HG02852 (cell line): ENCODE results near the gene MORF4L2.
A peak's percentile ranks its signal among the peaks of the same experiment; 100 is the strongest.

Source experiments
- ATAC-seq: cut with Tn5 transposase; IDR thresholded peaks from one replicate; pipeline ENCODE4 v1.9.1; 2021; ENCODE audit warnings: mild to moderate bottlenecking, moderate library complexity; ENCODE audit not compliant: unreplicated experiment

Gene MORF4L2, protein sequence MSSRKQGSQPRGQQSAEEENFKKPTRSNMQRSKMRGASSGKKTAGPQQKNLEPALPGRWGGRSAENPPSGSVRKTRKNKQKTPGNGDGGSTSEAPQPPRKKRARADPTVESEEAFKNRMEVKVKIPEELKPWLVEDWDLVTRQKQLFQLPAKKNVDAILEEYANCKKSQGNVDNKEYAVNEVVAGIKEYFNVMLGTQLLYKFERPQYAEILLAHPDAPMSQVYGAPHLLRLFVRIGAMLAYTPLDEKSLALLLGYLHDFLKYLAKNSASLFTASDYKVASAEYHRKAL

DNA sequence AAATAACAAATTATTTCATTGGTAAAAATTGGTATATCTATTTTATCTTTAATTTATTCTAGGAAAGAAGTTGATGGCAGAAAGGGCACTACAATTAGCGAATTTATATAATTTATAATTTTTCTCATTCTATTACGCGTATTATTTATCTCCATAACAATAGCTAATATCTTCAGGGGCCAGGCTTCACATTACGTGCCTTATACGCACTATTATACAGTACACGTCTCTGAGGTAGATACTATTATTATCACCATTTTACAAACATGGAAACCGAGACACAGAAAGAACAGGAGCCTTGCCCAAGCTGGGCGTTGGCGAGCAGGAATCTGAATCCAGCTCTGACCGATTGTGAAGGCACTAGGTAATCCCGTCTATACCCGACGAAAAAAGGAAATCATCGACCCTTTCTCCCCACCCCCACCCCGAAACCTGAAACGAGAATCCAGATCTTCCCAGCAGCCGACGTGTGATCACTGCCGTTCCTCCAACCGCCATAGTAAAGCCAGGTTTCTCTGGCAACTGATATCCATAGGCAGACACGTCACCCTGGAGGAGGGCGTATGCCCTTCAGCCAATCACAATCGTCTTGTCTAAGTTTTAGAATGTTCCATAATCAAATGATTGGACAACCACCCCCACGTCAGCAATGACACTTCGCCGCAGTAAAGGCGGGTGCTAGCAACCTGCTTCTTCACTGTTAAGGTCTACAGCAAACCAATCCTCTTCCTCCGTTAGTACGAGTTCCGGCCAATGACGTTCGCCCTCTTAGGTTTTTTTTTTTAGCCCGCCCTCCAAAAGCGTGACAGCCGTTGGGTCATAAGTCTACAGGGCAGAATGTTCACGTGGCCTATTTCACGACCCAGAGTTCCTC is at the start of gene MORF4L2:
Gene MORF4L2 (minus strand): TSS at position 501 of the 874 bp plus-strand sequence. CDS start 9,672 bp downstream, outside the sequence.
- peak; percentile 87 for ATAC-seq

DNA sequence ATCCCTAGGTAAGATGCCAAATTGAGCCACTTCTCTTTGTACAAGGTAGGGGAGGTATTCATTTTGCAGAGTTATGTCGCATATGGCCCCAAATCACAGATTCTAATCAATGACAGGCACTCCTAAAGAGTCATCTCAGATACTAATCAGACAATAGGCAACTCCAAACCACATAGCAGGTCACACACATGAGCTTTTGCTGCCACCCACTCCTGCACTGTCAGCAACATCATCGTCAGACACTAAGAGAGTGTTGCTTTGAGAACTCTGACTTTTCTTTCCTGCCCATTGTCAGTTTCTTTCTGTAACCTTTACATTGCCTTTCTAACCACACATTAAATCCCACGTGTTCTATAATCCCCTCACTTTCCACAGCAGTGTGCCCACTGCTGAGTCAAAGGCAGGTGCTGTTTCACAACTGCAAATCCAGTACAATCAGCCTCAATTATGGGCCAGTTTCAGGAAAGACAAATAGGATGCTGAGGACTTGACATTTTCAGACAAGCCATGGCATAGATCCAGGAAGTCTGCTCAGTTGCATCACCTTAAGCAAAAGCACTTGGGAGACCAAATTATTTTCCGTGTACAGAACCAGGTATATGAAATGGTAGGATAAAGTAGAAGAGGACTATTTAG is 47.7 kb upstream of the MORF4L2 start:
- ATAC-seq = no peak

DNA sequence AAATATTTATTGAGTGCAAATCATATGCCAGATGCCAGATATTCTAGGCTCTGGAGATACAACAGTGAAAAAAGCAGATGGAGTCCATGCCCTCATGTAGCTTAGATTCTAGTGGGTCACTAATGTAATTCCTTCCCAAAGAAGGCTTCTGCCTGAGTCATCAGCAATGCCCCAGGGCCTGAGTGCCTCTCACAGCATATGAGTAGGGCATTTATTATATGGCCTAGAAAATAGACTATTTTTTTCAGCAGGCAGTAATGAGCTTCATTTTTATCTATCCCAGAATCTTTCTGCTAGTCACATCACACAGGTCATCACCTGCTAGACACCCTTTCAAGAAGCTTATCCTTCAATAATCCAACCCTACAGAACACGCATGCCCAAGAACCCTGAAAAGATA is 46.5 kb upstream of the MORF4L2 start:
- no peak for ATAC-seq

DNA sequence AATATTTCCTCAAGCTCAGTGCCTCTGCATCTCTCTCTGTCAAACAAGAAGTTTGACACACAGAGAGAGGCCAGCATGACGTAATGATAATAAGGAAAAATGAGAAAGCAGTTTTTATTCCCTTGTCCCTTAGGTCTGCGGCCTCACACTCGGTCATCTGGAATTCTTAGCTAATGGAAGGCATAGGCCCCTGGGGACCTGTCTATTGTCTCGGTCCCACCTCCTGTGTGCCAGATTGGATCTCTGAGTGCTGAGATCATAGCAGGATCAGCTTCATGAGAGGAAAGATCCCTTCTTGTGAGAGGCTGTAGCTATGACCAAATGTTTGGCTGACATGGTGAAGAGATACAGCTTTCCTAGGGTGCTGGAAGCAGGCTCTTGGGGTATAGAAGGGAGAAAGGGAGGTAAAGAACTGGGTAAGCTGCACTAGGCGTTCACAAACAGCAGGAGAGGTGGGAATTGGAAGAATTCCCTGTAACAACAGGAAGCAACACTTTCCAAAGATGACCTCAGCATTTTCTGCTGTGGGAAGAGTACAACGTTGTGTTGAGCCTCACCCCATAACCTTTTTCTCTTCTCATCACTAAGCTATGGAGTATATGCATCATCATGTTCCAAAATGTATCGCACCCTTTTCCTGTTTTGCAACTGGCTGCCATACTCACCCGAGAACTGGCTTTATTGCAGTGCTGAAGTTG is 44.4 kb upstream of the MORF4L2 start:
- no peak for ATAC-seq

DNA sequence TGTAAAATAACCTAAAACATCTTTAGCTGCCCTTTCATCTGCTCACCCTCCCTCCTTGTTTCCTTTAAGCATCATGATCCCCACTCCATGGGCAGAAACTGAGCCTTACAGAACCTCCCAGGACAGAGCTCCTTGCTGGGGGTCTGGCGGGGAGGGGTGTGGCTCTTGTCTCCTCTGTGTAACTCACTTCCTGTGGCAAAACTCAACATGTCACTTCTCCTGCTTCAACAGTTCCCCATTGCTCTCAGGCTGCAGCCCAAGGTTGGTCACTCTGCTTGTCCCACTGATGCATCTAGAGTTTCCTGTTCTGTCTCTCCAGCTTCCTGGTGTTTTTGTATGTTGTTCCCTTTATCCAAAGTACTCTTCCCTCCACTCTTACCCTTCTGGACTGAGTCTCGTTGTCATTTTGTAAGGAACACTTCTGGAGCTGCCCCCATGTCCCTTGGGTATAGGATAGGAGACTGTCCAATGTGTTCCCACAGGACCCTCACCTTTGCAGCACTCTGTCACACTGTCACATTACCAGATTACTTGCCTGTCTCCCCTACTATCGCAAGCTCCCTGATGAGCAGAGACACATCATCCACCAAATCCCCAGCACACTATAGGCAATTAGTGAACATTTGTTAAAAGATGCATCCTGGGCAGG is 43.8 kb upstream of the MORF4L2 start:
- ATAC-seq = no peak

DNA sequence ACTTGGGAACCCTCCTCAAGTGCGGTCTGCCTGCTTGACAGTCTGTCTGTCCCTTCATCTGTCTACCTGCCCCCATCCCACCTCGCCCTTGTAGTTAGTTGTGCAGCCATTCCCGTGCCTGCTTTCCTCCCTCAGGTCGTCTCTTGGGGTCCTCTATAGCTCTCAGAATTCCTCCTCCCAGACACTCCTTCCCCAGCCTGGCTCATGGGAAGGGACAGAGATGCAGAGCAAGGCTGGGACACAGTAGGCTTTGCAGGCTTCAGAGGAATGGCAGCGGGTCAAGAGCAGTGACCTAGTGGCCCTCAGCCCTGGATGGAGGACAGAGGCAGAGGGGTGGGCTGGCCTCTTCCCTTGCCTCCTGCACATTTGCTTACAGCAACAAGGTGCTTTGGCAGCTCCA is 42.5 kb upstream of the MORF4L2 start:
- ATAC-seq = no peak

DNA sequence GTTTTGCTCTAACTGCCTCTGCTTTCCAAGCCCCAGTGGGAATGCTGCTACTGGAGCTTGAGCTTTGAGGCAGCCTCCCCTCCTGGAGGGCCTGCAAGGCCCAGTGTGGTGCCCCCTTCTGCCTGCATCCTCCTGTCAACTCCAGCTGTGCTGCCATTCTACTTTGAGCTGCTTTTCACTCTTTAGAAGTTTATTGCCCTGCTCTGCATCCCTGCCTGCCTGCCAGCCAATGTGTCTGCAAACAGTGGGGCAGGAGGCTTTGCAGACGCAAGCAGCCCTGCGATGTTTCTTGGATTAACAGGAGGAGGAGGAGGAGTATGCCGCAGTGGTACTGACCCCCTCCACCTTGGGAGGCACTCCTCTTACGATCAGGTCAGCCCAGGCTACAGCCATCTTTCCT is 40.6 kb upstream of the MORF4L2 start:
- no peak for ATAC-seq

DNA sequence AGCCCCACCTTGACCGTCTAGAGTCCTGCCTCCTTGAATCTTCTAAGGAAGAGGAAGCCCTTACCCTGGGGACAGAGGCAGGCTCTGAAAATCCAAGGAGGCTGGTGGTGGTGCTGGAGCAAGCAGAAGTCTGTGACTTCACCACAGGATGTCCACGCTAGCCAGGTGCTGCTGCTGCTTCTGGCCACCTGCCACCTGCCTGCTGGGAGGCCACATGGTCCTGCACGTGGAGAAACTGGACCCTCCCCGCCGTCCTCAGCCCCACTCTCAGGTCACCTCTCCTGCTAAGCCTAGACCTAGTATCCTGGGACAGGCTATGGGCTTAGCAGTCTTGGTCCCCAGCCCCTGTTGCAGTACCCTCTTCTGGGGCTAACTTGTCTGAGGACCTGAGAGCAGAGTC is 40.0 kb upstream of the MORF4L2 start:
- no peak for ATAC-seq

DNA sequence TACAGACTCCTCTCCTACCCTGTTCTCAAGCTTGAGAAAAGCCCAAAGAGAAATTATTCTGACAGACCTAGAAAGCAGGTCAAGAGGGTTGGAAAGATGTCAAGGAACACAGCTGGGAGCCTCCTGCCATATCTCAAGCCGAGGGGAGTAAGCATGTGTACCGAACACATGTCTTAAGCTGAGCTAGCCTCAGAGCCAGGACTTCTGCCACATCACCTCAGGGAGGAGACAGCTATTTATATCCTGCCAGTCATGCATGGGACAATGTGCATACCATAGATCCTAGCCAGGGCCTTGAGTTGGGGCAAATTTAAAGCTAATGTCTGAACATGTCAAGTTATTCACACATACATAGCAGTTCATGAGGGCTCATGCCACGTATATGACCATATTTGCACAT is 36.0 kb upstream of the MORF4L2 start:
- no peak for ATAC-seq

DNA sequence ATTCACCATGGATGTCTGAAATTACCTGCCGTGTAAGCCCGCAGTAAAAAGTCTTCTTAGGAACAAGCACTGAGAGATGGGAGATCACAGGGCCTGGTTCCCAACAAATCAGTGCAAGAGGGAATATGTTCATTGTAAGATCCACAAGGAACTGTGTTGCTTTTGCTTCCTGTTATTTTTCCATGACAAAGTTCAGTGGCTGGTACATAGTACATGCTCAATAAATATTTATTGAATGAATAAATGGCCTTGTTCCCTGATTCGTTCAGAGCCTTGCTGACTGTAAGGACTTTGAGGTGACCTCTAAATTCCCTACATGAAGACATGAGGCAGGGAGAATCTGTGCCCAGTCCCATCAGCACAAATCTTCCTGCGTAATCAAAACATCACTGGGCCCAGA is 31.6 kb upstream of the MORF4L2 start:
- ATAC-seq = no peak

DNA sequence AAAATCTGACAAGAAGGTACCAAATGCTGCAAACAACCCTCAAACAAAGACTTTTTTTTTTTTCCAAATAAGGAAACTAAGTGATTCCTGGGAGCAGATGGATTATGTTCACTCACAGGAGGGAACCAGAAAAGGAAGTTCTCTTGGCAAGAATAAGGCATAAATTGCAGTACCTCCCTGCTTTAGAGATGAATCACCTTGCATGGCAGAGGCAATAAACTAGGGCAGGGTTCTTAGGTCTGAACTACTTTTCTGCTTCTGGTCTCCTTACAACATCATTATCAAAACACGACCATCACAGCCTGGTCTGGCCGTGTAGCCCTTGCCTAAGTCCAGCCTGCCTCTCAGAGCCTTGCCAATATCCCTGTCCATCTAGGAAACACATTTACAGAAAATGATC is 30.5 kb upstream of the MORF4L2 start:
- no peak for ATAC-seq

DNA sequence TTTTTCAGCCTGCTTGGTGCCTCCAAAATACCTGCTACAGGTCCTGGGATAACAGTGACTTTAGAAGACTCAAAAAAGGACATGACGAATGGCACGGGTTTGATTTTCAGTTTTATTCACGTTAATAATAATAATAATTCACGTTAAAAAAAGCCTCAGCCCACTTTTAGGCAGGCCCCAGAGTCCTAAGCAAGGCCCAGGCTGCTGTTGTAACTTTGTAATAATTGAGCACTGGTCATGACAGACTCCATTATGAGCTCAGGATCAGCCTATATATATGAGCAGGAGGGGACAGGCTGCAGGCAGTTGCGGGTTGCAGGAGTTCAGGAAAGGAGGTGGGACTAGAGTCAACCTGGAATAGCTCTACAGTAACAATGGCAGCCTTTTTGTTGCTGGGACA is 24.1 kb upstream of the MORF4L2 start, which contains the start of gene TMEM31:
Gene TMEM31 (plus strand): TSS at position 301 of the 400 bp plus-strand sequence. CDS start 1,350 bp downstream, outside the sequence.
- no peak for ATAC-seq

DNA sequence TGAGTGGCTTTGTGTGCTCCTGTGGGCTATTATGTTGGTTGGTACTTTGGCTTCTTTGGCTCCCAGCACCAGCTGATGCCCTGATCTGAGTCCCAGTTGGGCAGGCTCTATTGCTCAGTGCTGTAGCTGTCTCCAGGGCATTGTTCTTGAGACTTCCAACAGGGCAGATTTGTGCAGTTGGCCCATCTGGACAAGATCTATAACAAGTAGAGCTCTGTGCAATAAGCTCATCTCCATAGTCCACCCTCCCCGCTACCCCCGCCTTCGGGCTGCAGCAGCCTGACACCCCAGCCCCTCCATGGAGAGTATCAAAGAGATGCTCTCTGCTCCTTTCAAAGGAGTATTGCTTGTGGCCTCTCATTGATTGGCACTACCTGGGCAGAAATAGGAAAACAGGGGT is 18.4 kb upstream of the MORF4L2 start:
- ATAC-seq = no peak

DNA sequence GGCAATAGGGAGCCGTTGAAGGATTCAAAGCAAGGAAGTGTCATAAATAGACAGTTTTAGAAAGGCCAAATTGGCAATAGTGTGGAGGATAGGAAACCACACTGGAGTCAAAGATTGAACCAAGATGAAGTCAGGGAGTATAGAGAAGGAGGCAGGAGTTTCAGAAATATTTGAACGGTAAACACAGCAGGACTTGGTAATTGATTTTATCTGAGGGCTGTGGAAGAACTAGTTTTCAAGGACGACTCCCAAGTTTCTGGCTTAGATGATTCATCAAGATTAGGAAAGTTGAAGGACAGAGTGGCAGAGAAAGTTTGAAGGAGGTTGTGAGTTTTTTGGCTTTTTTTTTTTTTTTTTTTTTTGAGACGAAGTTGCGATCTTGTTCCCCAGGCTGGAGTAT is 12.7 kb upstream of the MORF4L2 start:
- ATAC-seq = no peak

DNA sequence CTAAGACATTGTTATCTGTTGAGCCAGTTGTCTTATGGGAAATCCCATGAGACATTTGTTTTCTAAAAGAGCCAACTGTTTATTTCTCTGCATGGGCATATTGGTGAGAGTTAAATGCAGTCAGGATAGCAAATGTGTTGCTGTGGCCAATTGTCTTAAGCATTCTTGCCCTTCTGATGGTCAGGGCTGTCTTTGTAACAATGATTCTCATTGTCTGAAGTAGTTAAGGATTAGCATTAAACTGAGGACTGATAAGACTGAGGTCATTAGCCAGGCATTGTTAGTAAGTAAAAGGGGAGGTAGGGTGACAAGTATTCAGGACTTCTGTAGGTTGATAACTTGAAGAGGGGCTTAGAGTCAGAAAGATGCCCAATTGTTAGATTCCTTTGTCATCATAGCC is 11.2 kb upstream of the MORF4L2 start:
- ATAC-seq = no peak

DNA sequence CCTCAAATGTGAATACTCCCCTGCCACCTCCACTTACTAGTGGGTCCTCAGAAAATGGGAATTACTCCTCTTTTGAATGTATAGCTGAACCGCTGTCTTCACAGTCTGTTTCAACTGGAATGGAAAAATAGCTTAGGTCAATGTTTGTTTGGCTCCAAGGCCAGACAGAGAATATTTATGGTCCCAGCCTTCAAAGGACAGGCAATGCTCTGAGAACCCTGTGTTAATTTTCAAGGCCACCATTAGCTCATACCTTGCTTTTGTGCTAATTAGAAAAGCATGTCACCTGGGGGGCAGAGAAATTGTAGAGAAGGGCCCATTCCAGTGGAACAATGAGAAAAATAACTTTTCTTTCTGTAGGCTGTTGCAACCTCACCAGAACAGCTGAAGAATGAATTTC is 4.6 kb upstream of the MORF4L2 start:
- ATAC-seq = no peak

DNA sequence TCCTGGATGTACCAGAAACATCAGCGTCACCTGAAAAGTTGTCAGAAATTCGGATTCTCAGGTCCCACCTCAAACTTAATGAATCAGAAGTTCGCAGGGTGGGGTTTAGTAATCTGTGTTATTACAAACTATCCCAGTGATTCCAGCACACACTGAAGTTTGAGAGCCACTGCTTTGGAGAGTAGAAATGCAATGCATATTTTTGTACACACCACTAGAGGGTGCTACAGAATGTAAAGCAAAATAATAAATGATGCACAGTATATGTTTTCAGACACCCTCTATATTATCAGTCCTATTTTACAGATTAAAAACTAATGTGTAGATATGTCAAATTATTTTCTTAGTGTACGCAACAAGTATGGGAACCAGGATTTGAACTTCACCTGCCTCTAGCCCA is 2.4 kb upstream of the MORF4L2 start:
- ATAC-seq = no peak

DNA sequence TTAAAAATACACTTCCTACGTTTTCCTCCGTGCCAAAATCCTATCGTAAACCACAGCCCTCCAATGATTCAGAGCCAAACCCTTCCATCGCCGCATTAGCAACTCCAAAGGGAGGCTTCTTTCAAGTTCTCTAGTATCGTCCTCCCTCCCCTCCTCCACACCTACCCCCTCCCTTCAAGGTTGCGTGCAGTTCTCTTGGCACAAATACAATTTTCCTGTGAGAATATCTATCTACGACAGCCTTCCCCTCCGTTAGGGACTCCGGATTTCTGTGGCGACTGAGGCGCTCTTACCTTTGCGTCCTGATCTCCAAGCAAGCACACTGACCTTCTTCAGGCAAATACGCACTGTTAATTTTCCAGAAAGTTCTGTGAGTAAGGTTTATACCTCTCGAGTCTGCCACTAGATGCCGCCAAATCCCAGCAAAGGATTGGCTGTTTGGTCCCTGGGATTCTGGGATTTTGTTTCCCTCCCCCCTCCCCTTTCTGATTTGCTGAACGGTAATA is 1.2 kb upstream of the MORF4L2 start:
- ATAC-seq = no peak

DNA sequence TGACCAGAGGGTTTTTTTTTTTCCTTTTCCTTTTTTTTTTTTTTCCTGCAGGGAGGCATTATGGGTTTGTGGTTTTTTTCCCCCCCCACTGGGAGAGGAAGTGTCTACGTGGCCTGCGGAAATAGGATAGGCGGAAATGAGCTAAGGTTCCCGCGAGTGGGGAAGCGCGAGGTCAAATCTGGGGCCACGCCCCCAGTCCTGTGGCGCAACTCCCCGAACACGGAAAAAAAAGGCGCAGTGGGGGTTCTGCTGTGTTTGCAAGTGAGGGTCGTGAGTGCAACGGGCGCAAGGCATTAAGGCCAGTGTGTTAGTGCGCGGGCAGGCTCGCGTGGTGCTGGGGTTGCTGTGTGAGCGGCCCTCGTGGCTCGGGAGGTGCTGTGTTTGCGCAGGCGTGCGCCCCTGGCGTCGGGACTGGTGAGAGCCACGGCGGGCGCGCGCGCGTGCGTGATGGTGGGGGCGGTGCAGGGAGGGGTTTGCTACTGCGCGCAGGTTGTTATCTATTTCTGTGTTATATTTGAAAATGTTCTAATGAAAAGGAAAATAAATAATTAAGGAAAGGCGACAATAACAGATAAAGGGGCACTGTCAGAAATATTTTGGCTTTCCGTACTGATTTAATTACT is 685 bp upstream of the MORF4L2 start:
- ATAC-seq = peak; percentile 54

DNA sequence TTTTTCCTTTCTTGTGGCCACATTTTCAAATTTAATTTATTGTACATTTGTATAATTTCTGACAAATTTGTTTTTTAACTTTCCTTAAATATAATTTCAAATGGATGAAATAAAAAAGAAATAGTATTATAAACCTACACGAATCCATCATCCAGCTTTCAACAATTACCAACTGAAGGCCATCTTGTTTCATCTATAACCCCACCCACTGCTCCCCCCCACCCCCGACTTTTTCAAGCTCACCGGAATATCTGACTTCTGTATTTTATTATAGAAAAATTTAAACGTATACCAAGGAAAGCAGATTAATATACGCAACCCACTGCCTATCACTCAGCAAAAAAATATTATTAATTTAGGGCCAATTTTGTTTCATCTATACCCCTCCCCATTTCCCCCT is 1.1 kb downstream of the MORF4L2 start:
- ATAC-seq = no peak
